GM23338 (cell line): Measurements from ENCODE around the gene PROB1. TPM values are rescaled to one million over a fixed set of nuclear protein-coding genes. Genes with fewer than 3 reads are reported as not detected.
"Not testable (repeated sequence)": the region's sequence is repeated elsewhere in the genome, so short reads cannot be mapped to it uniquely, and the experiment has no call there.

Experiments
- ATAC-seq: fragments of 200-7000 bp; cut with Tn5 transposase; 3 replicates; pipeline ENCODE4 v1.9.1; 2020
- DNase-seq: peaks from one replicate; pipeline ENCODE4 v3.0.0-alpha.2; 2015; ENCODE audit warnings: low spot score
- H2AFZ ChIP-seq: fragments of 200-600 bp; sonication (generic); 2 replicates; pipeline ENCODE4 v1.8.0; 2016; ENCODE audit warnings: antibody characterized with exemption, mild to moderate bottlenecking, moderate library complexity
- H3F3A ChIP-seq: fragments of 200-600 bp; sonication (generic); replicated peaks from 2 replicates; pipeline ENCODE4 v1.8.0; 2017; ENCODE audit warnings: antibody characterized with exemption, mixed run types, low read depth
- H3K27ac ChIP-seq: fragments of 200-600 bp; sonication (generic); 2 replicates; pipeline ENCODE4 v1.6.1; 2016; ENCODE audit warnings: low read depth
- H3K27me3 ChIP-seq: fragments of 200-600 bp; sonication (generic); 2 replicates; pipeline ENCODE4 v1.8.0; 2016; ENCODE audit warnings: mild to moderate bottlenecking, mixed run types, moderate library complexity; ENCODE audit not compliant: insufficient read depth
- H3K36me3 ChIP-seq: fragments of 200-600 bp; sonication (generic); 2 replicates; pipeline ENCODE4 v1.8.0; 2016; ENCODE audit warnings: mild to moderate bottlenecking; ENCODE audit not compliant: insufficient read depth
- H3K4me1 ChIP-seq: fragments of 200-600 bp; sonication (generic); 2 replicates; pipeline ENCODE4 v1.8.0; 2016; ENCODE audit warnings: mild to moderate bottlenecking, moderate library complexity; ENCODE audit not compliant: insufficient read depth
- H3K4me2 ChIP-seq: fragments of 200-600 bp; sonication (generic); 2 replicates; pipeline ENCODE4 v1.7.1; 2017; ENCODE audit warnings: mixed run types
- H3K4me3 ChIP-seq: fragments of 200-600 bp; sonication (generic); 2 replicates; pipeline ENCODE4 v1.6.1; 2016; ENCODE audit warnings: mixed run types
- H3K79me2 ChIP-seq: fragments of 200-600 bp; sonication (generic); replicated peaks from 2 replicates; pipeline ENCODE4 v1.8.0; 2017; ENCODE audit warnings: mild to moderate bottlenecking; ENCODE audit not compliant: insufficient read depth
- H3K9me2 ChIP-seq: fragments of 200-600 bp; sonication (generic); 2 replicates; pipeline ENCODE4 v1.8.0; 2017; ENCODE audit not compliant: insufficient read depth
- H4K20me1 ChIP-seq: fragments of 200-600 bp; sonication (generic); replicated peaks from 2 replicates; pipeline ENCODE4 v1.8.0; 2017; ENCODE audit warnings: mild to moderate bottlenecking; ENCODE audit not compliant: insufficient read depth
- H3K27ac Mint-ChIP-seq: 2 replicates; pipeline ENCODE4 v1.8.0; 2020; ENCODE audit warnings: inconsistent platforms, mild to moderate bottlenecking, moderate library complexity, mixed read lengths
- H3K27me3 Mint-ChIP-seq: 3 replicates; pipeline ENCODE4 v1.8.0; 2022; ENCODE audit warnings: low read depth, mild to moderate bottlenecking, moderate library complexity, mixed read lengths, inconsistent platforms; ENCODE audit not compliant: insufficient read depth, poor library complexity
- H3K36me3 Mint-ChIP-seq: 3 replicates; pipeline ENCODE4 v1.8.0; 2021; ENCODE audit warnings: low read depth, mild to moderate bottlenecking, inconsistent platforms, moderate library complexity, mixed read lengths
- H3K4me1 Mint-ChIP-seq: 3 replicates; pipeline ENCODE4 v1.8.0; 2020; ENCODE audit warnings: mild to moderate bottlenecking, inconsistent platforms, mixed read lengths
- H3K4me3 Mint-ChIP-seq: 3 replicates; pipeline ENCODE4 v1.8.0; 2021; ENCODE audit warnings: moderate library complexity, mild to moderate bottlenecking, inconsistent platforms, mixed read lengths
- H3K9me3 Mint-ChIP-seq: 3 replicates; pipeline ENCODE4 v1.8.0; 2020; ENCODE audit warnings: moderate library complexity, mild to moderate bottlenecking, inconsistent platforms, mixed read lengths
- EZH2 ChIP-seq: fragments of 200-600 bp; sonication (generic); IDR thresholded peaks from one replicate; pipeline ENCODE4 v1.8.0; 2017; ENCODE audit warnings: antibody characterized with exemption, mild to moderate bottlenecking, low read depth; ENCODE audit not compliant: unreplicated experiment
- POLR2AphosphoS5 ChIP-seq: IDR thresholded peaks from 2 replicates; pipeline ENCODE4 v1.6.1; 2016; ENCODE audit warnings: antibody characterized with exemption, low read depth
- ZNF462 ChIP-seq: fragments of 250-450 bp; sonication (Bioruptor Pico); IDR thresholded peaks from 2 replicates; pipeline ENCODE4 v1.5.0; 2020; ENCODE audit warnings: mild to moderate bottlenecking, moderate library complexity
- long read RNA-seq: library from polyadenylated mRNA; unstranded; transcript quantifications from one replicate; pipeline ENCODE4 v2.0.0, GENCODE V29; 2020; ENCODE audit not compliant: unreplicated experiment
- polyA plus RNA-seq: library from polyadenylated mRNA; unstranded; fragments of >200 nt; fragmentation: Nextera tagmentation; extraction: Ambion mirVana; gene quantifications from 2 replicates; pipeline ENCODE4 v1.2.1, GENCODE V29; 2016
- total RNA-seq: library from RNA; depleted of rRNA; stranded (reverse); fragments of >200 nt; shearing (Covaris generic); gene quantifications from 2 replicates; pipeline ENCODE4 v1.2.3, GENCODE V29; 2014; rRNA removed

Gene PROB1
- total RNA-seq (2.7 and 3.1 TPM in 2 replicates), polyA plus RNA-seq (0.54 and 0.73 TPM in 2 replicates)
- long read RNA-seq = 0 reads

GRCh38 chr5:139394654-139395566 lies at the start of gene PROB1:
PROB1 (minus strand) TSS chr5:139395104; CDS start chr5:139395081, 23 bp downstream.
- peaks cover 4% of the 10 kb centered on the region; the same call in 1 of the 2 replicates for H3K4me1 ChIP-seq
- peaks cover 23% of the 10 kb centered on the region for H3K4me1 Mint-ChIP-seq
- peak within 1 kb of the TSS; percentile 86 for H3K4me3 Mint-ChIP-seq
- peak; percentile 63 for DNase-seq
- H3K27me3 ChIP-seq = peaks cover 44% of the 10 kb centered on the region
- H3K9me3 Mint-ChIP-seq = no peaks in the 10 kb centered on the region
- no peaks in the 10 kb centered on the region for H3K36me3 ChIP-seq
- H3K4me2 ChIP-seq = peak within 1 kb of the TSS; percentile 96
- H3K79me2 ChIP-seq = no peaks in the 10 kb centered on the region
- peaks cover 25% of the 10 kb centered on the region for H3F3A ChIP-seq
- peak within 1 kb of the TSS; percentile 81 for H3K4me3 ChIP-seq
- H4K20me1 ChIP-seq = no peaks in the 10 kb centered on the region
- ATAC-seq = peak; percentile 8
- no peak within 1 kb of the TSS for H3K27ac Mint-ChIP-seq
- TF ChIP-seq ZNF462 (CRISPR knock-in tag) (no peak), POLR2AphosphoS5 (peak; percentile 17)
- no peaks in the 10 kb centered on the region for H3K9me2 ChIP-seq
- peak within 1 kb of the TSS; percentile 98 for H2AFZ ChIP-seq
- peaks cover 46% of the 10 kb centered on the region for H3K27me3 Mint-ChIP-seq
- H3K36me3 Mint-ChIP-seq = peaks cover 13% of the 10 kb centered on the region
- no peak within 1 kb of the TSS for H3K27ac ChIP-seq

- Histone ChIP-seq H3K79me2 (no peaks in the 10 kb centered on the region), H4K20me1 (no peaks in the 10 kb centered on the region), H3K4me2 (no peak overlapping the region), H3F3A (no peaks in the 10 kb centered on the region), H2AFZ (0 out of 2 replicates have a peak overlapping the region, but pooled peaks have one; percentile 43), H3K27ac (no peak overlapping the region), H3K4me1 (peaks cover 10% of the 10 kb centered on the region; the same call in 1 of the 2 replicates), H3K4me3 (no peak overlapping the region), H3K27me3 (no peaks in the 10 kb centered on the region), H3K9me2 (no peaks in the 10 kb centered on the region), H3K36me3 (no peaks in the 10 kb centered on the region)
- H3K4me3 Mint-ChIP-seq = no peak overlapping the region
- no peak for TF ChIP-seq EZH2
- peaks cover 13% of the 10 kb centered on the region for H3K4me1 Mint-ChIP-seq
- no peak overlapping the region for H3K27ac Mint-ChIP-seq
- no peaks in the 10 kb centered on the region for H3K36me3 Mint-ChIP-seq
- peaks cover 10% of the 10 kb centered on the region for H3K27me3 Mint-ChIP-seq
- ATAC-seq = no peak
- H3K9me3 Mint-ChIP-seq = no peaks in the 10 kb centered on the region
- no peak for DNase-seq
Observed at GRCh38 chr5:139443831-139444453, 49.0 kb upstream of the PROB1 start.

GRCh38 chr5:139440416-139440815 lies 45.5 kb upstream of the PROB1 start:
- not testable (repeated sequence) for H3K27me3 ChIP-seq, H3K36me3 Mint-ChIP-seq, H3K36me3 ChIP-seq, H3K9me3 Mint-ChIP-seq, H3K27me3 Mint-ChIP-seq, H3F3A ChIP-seq, H3K27ac Mint-ChIP-seq, H3K27ac ChIP-seq, H3K79me2 ChIP-seq, H3K4me3 ChIP-seq, ATAC-seq, DNase-seq, H4K20me1 ChIP-seq, H3K4me2 ChIP-seq, H2AFZ ChIP-seq, H3K9me2 ChIP-seq, H3K4me3 Mint-ChIP-seq
- peaks cover 20% of the 10 kb centered on the region for H3K4me1 ChIP-seq
- peaks cover 16% of the 10 kb centered on the region for H3K4me1 Mint-ChIP-seq
